ENCODE measurements around the gene NOP9.
"Not testable (repeated sequence)": the region's sequence is repeated elsewhere in the genome, so short reads cannot be mapped to it uniquely, and the experiment has no call there.

The NOP9 gene

GRCh38 chr14:24310265-24310645 is 10.6 kb downstream of the NOP9 start:
- DNase-seq: no peak

GRCh38 chr14:24310646-24311604 is 11.3 kb downstream of the NOP9 start, which contains the start of gene LTB4R:
Gene LTB4R (plus strand): TSS chr14:24311502. CDS start chr14:24315652, 4,150 bp downstream.
- DNase-seq: peak; percentile 38 to 87 (median 59)

- peak in 1 of 5 experiments; percentile 52 for DNase-seq
These were observed 12.4 kb downstream of the NOP9 start for GRCh38 chr14:24311837-24312615.

GRCh38 chr14:24312736-24313507 is 13.3 kb downstream of the NOP9 start:
- peak in 2 of 5 experiments; percentile 68 to 79 for DNase-seq

- no peak for DNase-seq
These were observed 14.3 kb downstream of the NOP9 start for GRCh38 chr14:24313913-24314312.

GRCh38 chr14:24314377-24315193 is 14.9 kb downstream of the NOP9 start:
- no peak for DNase-seq

- DNase-seq: no peak
These were observed 15.7 kb downstream of the NOP9 start for GRCh38 chr14:24315243-24315806.

- DNase-seq: no peak
These were observed 16.4 kb downstream of the NOP9 start for GRCh38 chr14:24315807-24316596.

- no peak for DNase-seq
These were observed 16.9 kb downstream of the NOP9 start for GRCh38 chr14:24316597-24316950.

GRCh38 chr14:24317141-24317928 is 17.7 kb downstream of the NOP9 start:
- DNase-seq: no peak

- DNase-seq: no peak
These were observed 21.7 kb downstream of the NOP9 start for GRCh38 chr14:24321212-24321975.

- DNase-seq: no peak
These were observed 23.0 kb downstream of the NOP9 start for GRCh38 chr14:24322672-24323071.

GRCh38 chr14:24323341-24323740 is 23.7 kb downstream of the NOP9 start:
- DNase-seq: no peak

- DNase-seq: no peak
These were observed 24.4 kb downstream of the NOP9 start for GRCh38 chr14:24324024-24324423.

- DNase-seq: no peak
These were observed 25.4 kb downstream of the NOP9 start for GRCh38 chr14:24325041-24325530.

- no peak for DNase-seq
These were observed 26.3 kb downstream of the NOP9 start for GRCh38 chr14:24325963-24326362.

- DNase-seq: no peak
These were observed 27.7 kb downstream of the NOP9 start for GRCh38 chr14:24327303-24327702.

GRCh38 chr14:24327914-24328313 is 28.3 kb downstream of the NOP9 start:
- not testable (repeated sequence) for DNase-seq
